Fibroblast of the aortic adventitia (primary cell): Measurements from ENCODE around the gene OR10J5. TPM values are rescaled to one million over a fixed set of nuclear protein-coding genes. Genes with fewer than 3 reads are reported as not detected.

ENCODE experiments used
- total RNA-seq: library from RNA; depleted of rRNA; stranded (reverse); fragments of >200 nt; gene quantifications from 2 replicates; pipeline ENCODE4 v1.2.3, GENCODE V29; 2012; ENCODE audit warnings: low replicate concordance

The OR10J5 gene
- total RNA-seq, 1 donor: not detected

Other genes starting within 250 kb of the OR10J5 start
- gene FCER1A, start 233.7 kb downstream of the OR10J5 start, total RNA-seq: not detected in 2 replicates
- not detected in 2 replicates for gene OR10J4, start 103.8 kb downstream of the OR10J5 start, total RNA-seq
- not detected in 2 replicates for gene OR10J1, start 96.3 kb downstream of the OR10J5 start, total RNA-seq
- gene APCS, start 51.8 kb upstream of the OR10J5 start, total RNA-seq: not detected in 2 replicates
- gene CRP, start 178.6 kb upstream of the OR10J5 start, total RNA-seq: not detected in 2 replicates
- gene DUSP23, start 245.0 kb upstream of the OR10J5 start, total RNA-seq: 10.0 and 27.8 TPM in 2 replicates